Endothelial cell of umbilical vein (primary cell): ENCODE data around the gene TRAF3.

Experiments
- EZH2 ChIP-seq: IDR thresholded peaks from 2 replicates; pipeline ENCODE4 v1.6.1; 2012; ENCODE audit warnings: borderline replicate concordance, low read depth, mild to moderate bottlenecking, moderate library complexity, low read length, inconsistent platforms; ENCODE audit not compliant: severe bottlenecking
- POLR2A ChIP-seq: IDR thresholded peaks from 2 replicates; pipeline ENCODE4 v1.6.1; 2012; ENCODE audit warnings: low read depth, mild to moderate bottlenecking, control low read depth, low read length
- POLR2AphosphoS5 ChIP-seq: IDR thresholded peaks from 2 replicates; pipeline ENCODE4 v1.6.1; 2012; ENCODE audit warnings: low read depth, mild to moderate bottlenecking, control low read depth, low read length, moderate library complexity; ENCODE audit not compliant: insufficient read depth

GRCh38 chr14:102838501-102838900, 61.3 kb downstream of the TRAF3 start:
- TF ChIP-seq POLR2AphosphoS5 (no peak), EZH2 (no peak), POLR2A (no peak)
